Measurements from ENCODE around the gene RAP1B.

- TF ChIP-seq POLR2A (IDR thresholded peaks at IDR 0.05) (no peak), CTCF (IDR thresholded peaks at IDR 0.05) (no peak)
These were observed 17.1 kb downstream of the RAP1B start for GRCh38 chr12:68627673-68628319.

All from thyroid gland (tissue), 4 donors.